Neural cell (in vitro differentiated cells): ENCODE data around the gene PYGO1.

Experiments
- CTCF ChIP-seq: fragments of 450-650 bp; IDR thresholded peaks from 2 replicates; pipeline ENCODE4 v1.5.1; 2014; ENCODE audit warnings: antibody characterized with exemption, mild to moderate bottlenecking, moderate library complexity; ENCODE audit not compliant: poor library complexity, severe bottlenecking
- RAD21 ChIP-seq: fragments of 450-650 bp; conservative IDR thresholded peaks from 2 replicates; pipeline ENCODE4 v1.6.1; 2014; ENCODE audit warnings: antibody characterized with exemption, mild to moderate bottlenecking, moderate library complexity
- SMC3 ChIP-seq: fragments of 450-650 bp; conservative IDR thresholded peaks from 2 replicates; pipeline ENCODE4 v1.6.1; 2014; ENCODE audit warnings: antibody characterized with exemption, mild to moderate bottlenecking, moderate library complexity; ENCODE audit not compliant: poor library complexity

- no peak for TF ChIP-seq CTCF
- TF ChIP-seq RAD21: no peak
- no peak for TF ChIP-seq SMC3
Measured at GRCh38 chr15:55513152-55513551, 75.0 kb downstream of the PYGO1 start.
